Measurements from ENCODE around the gene NAPB. TPM values are rescaled to one million over a fixed set of nuclear protein-coding genes. Genes with fewer than 3 reads are reported as not detected.

NAPB gene
- total and polyA plus RNA-seq, 2 of the 8 experiments (the other 6 are each of a cell fraction or from before 2014, with no cell fraction given), result 6.2 to 12.3 TPM

DNA sequence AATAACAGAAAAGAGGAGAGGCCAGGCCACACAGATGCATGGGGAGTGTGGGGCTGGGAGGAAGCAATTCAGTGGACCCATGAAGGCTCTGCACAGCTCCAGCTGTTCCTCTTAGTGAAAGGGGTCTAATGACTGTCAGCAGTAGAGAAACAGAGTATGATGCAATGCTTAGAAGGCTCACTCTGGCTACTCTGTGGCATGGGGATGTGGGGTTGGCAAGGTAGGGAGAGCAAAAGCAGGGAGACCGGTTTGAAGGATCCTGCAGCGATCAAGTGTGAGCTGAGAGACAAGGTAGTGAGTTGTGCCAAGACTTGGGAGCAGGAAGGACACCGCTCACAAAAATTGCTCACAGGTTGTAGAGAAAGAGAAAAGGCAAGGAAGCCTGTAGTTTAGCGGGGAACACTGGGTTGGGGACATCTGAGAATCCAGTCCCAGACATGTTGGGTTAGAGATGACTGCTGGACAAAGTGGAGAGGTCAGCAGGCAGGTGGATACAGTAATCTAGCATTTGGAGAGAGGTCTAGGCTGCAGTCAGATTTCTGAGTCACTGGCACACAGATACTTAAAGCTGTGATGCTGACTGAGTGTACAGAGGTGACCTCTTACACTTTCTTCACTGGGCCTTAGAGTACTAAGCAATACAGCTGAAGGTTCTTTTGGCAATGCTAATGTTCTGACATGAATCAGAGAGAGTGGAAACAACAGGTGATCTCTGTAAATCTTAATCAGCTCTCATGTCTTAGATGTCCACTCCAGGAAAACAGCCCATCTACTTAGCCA is 27.1 kb downstream of the NAPB start:
- Histone ChIP-seq H3K18ac (ENCODE audit: extremely low read depth, low read length) (no peak overlapping the region), H2BK120ac (replicated peaks; ENCODE audit: low read depth, low read length) (no peak overlapping the region), H3K9me3 (ENCODE audit: insufficient read depth in 2 of 2, low read depth in 1 of 2, low read length in 1 of 2) (no peaks in the 10 kb centered on the region), H2AFZ (ENCODE audit: low read length) (no peak overlapping the region), H3K27me3 (replicated peaks in 1 of 4; ENCODE audit: control insufficient read depth in 3 of 4, extremely low read depth in 1 of 4, insufficient read depth in 3 of 4, low read length in 3 of 4) (no peaks in the 10 kb centered on the region), H3K23ac (ENCODE audit: insufficient read length) (no peak overlapping the region), H2BK20ac (ENCODE audit: low read length) (no peak overlapping the region), H3K36me3 (ENCODE audit: control insufficient read depth in 2 of 4, insufficient read depth in 4 of 4, low read length in 3 of 4) (peaks cover 0 to 28% (median 17%) of the 10 kb centered on the region in 4 experiments; a peak in 7 of 8 replicates), H3K4me2 (ENCODE audit: insufficient read depth in 1 of 2, low read depth in 2 of 2, low read length in 2 of 2) (no peak overlapping the region), H3K79me1 (ENCODE audit: low read depth, low read length) (peaks cover 6% of the 10 kb centered on the region), H3K14ac (ENCODE audit: insufficient read length) (no peak overlapping the region), H2AK5ac (ENCODE audit: low read depth, low read length) (no peak overlapping the region), H2BK5ac (ENCODE audit: low read depth, low read length) (no peak overlapping the region), H3K4me1 (replicated peaks in 1 of 4; ENCODE audit: control insufficient read depth in 3 of 4, insufficient read depth in 4 of 4, low read length in 3 of 4) (peaks cover 0 to 14% (median 10%) of the 10 kb centered on the region in 4 experiments; a peak in 6 of 7 replicates), H3K27ac (ENCODE audit: low read depth, low read length) (no peak overlapping the region), H3K23me2 (ENCODE audit: low read depth, low read length) (no peaks in the 10 kb centered on the region), H4K20me1 (replicated peaks in 1 of 2; ENCODE audit: control insufficient read depth in 1 of 2, insufficient read depth in 2 of 2, low read length in 2 of 2) (no peaks in the 10 kb centered on the region), H4K91ac (replicated peaks; ENCODE audit: insufficient read length, low read length) (no peak overlapping the region), H3K56ac (replicated peaks; ENCODE audit: insufficient read length, low read depth, low read length) (no peak overlapping the region), H3K9ac (replicated peaks in 1 of 4; ENCODE audit: extremely low read depth in 1 of 4, low read depth in 3 of 4, low read length in 3 of 4) (no peak overlapping the region), H3K79me2 (ENCODE audit: control insufficient read depth in 1 of 2, insufficient read depth in 2 of 2, low read length in 2 of 2) (peaks cover 0 to 21% of the 10 kb centered on the region in 2 experiments; a peak in 3 of 4 replicates), H3K4me3 (ENCODE audit: extremely low read depth in 1 of 4, insufficient read depth in 2 of 4, low read depth in 3 of 4, low read length in 4 of 4) (no peak overlapping the region), H2BK15ac (ENCODE audit: low read length) (no peak overlapping the region), H4K5ac (ENCODE audit: insufficient read length, low read depth, low read length) (no peak overlapping the region), H3K4ac (replicated peaks; ENCODE audit: insufficient read length, low read depth, low read length) (no peak overlapping the region), H4K8ac (ENCODE audit: extremely low read depth, insufficient read depth, low read length) (no peak overlapping the region), H2BK12ac (ENCODE audit: low read depth, low read length) (no peak overlapping the region)
- 94% methylated on average over 4 of the region's 4 CpGs; no CpG with 5 or more reads in 1 of the 2 experiments for WGBS, 2 experiments (ENCODE audit: extremely low coverage in 1 of 2, insufficient coverage in 1 of 2, insufficient read length in 1 of 2, insufficient replicate concordance in 2 of 2, low coverage in 1 of 2, low lambda C conversion rate in 2 of 2, missing lambda C conversion rate in 1 of 2)
- FAIRE-seq, result no peak
- POLR2A ChIA-PET (ENCODE audit: partially characterized antibody), result interaction anchor here (0.6 kb wide), 1 partner anchor 26 kb away, joined by 6 read pairs; no protein-coding TSS in a partner anchor
- no peak for DNase-seq (ENCODE audit: low read depth in 1 of 2, low spot score in 2 of 2)
- CTCF ChIA-PET (ENCODE audit: partially characterized antibody), result interaction anchor here (0.6 to 1.7 kb wide), 2 partner anchors 10 to 20 kb away, joined by 3 read pairs; no protein-coding TSS in a partner anchor
- TF ChIP-seq SP4 (IDR thresholded peaks at IDR 0.05; ENCODE audit: low read length) (no peak), CHD1 (IDR thresholded peaks at IDR 0.05; ENCODE audit: low read depth, low read length) (no peak), SUZ12 (IDR thresholded peaks at IDR 0.05; ENCODE audit: low read length) (no peak), FOSL1 (IDR thresholded peaks at IDR 0.05; ENCODE audit: insufficient read depth, low read depth, low read length) (no peak), RNF2 (IDR thresholded peaks at IDR 0.05; ENCODE audit: borderline replicate concordance, low read depth, low read length, missing control alignments, poor library complexity, severe bottlenecking) (no peak), CTBP2 (IDR thresholded peaks at IDR 0.05; ENCODE audit: borderline replicate concordance, insufficient read depth, insufficient read length, low read length) (no peak), POLR2AphosphoS5 (IDR thresholded peaks at IDR 0.05; ENCODE audit: low read depth, low read length) (no peak), EGR1 (IDR thresholded peaks at IDR 0.05; ENCODE audit: borderline replicate concordance, low read depth, low read length) (no peak), PHF8 (conservative IDR thresholded peaks at IDR 0.05; ENCODE audit: low read depth, low read length) (no peak), RAD21 (IDR thresholded peaks at IDR 0.05 in 1 of 2, conservative IDR thresholded peaks at IDR 0.05 in 1 of 2; ENCODE audit: low read depth in 2 of 2, low read length in 2 of 2) (no peak)
- TF ChIP-seq, protein P1, sequence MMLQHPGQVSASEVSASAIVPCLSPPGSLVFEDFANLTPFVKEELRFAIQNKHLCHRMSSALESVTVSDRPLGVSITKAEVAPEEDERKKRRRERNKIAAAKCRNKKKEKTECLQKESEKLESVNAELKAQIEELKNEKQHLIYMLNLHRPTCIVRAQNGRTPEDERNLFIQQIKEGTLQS (IDR thresholded peaks at IDR 0.05; ENCODE audit: insufficient read depth, low read depth, low read length), result no peak
